Esophagus mucosa (tissue), 1 donor: Measurements from ENCODE around the gene UBN2. TPM values are rescaled to one million over a fixed set of nuclear protein-coding genes. Genes with fewer than 3 reads are reported as not detected.
"Not testable (repeated sequence)": the region's sequence is repeated elsewhere in the genome, so short reads cannot be mapped to it uniquely, and the experiment has no call there.

Source experiments
- ATAC-seq: fragments of 200-7000 bp; cut with Tn5 transposase; one replicate; pipeline ENCODE4 v1.9.1; 2020
- total RNA-seq: library from RNA; stranded (reverse); gene quantifications from one replicate; pipeline ENCODE4 v1.2.4, GENCODE V29; 2023
- donor health status: DM: yes; HTN: yes; CAD: no.

UBN2 gene
- 11.7 TPM for total RNA-seq

GRCh38 chr7:139230774-139231512 lies at the start of gene UBN2:
Gene UBN2 (plus strand): TSS chr7:139231237. CDS start chr7:139231485, 248 bp downstream.
- peak; percentile 99 for ATAC-seq

DNA sequence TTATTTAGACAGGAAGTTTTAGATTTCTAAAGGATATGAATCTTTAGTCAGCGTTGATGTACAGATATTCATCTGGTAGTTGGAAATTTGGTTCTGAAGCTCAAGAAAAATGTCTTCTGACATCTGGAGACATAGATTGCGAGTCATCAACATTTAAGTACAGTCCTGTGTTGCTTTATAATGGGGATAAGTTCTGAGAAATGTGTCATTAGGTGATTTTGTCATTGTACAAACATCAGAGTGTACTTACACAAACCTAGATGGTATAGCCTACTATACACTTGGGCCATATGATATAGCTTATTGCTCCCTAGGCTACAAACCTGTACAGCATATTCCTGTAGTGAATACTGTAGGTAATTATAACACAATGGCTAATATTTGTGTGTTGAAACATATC lies 49.6 kb upstream of the UBN2 start:
- ATAC-seq, result no peak

DNA sequence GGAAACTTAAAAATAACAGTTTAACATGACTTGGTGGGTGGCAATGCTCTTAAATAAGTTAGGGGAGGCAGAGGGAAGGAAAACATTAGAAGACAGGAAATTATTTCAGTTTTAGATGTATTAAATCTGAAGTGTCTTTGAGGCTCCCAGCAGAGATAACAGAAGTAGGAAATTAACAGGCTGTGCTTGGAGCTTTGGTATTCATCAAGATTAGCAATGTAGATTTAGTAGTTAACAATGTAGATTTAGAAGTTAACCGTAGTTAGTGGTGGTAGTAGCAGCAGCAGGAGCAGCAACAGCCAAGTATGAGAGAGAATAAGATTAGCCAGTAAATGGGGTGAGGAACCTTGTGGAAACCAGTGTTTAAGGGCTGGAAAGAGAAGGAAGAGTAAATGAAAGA lies 48.7 kb upstream of the UBN2 start:
- no peak for ATAC-seq

GRCh38 chr7:139183251-139183650 lies 47.8 kb upstream of the UBN2 start:
- ATAC-seq, result no peak

GRCh38 chr7:139183878-139184338 lies 47.1 kb upstream of the UBN2 start:
- ATAC-seq, result no peak

- ATAC-seq, result no peak
Observed at GRCh38 chr7:139186146-139186545, 44.9 kb upstream of the UBN2 start.

DNA sequence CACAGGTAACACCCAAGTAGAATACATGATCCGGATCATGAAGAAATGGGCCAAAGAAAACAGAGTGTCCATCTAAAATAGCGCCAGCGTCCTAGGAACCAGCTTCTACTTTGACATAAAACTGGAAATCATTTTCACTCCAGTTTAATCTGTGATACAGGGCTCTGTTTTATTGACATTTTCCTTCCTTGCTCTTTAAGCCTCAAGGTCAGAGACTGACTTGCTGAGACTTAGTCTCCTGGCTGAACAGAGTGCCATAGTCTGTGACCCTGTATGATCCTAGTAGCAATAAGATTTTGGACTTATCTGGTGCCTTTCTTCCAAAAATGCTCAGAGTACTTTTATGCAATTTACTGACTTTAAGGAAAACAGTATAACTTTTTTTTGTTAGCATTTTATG lies 41.7 kb upstream of the UBN2 start:
- no peak for ATAC-seq

- peak; percentile 92 for ATAC-seq
Observed at GRCh38 chr7:139192014-139192706, 38.9 kb upstream of the UBN2 start.

DNA sequence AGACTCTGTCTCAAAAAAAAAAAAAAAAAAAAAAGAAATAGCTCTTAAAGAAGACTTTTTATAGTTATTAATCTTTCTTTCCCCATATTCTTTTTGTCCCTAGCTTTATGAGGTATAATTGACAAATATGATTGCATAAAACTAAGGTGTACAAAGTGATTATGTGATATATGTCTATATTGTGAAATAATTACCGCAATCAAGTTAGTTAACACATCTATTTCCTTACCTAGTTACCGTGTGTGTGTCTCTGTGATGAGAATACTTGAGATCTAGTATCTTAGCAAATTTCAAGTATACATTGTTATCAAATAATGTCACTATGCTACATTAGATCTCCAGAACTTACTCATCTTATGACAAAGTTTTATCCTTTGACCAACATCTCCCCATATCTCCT lies 30.7 kb upstream of the UBN2 start:
- no peak for ATAC-seq

- no peak for ATAC-seq
Observed at GRCh38 chr7:139203992-139204391, 27.0 kb upstream of the UBN2 start.

- no peak for ATAC-seq
Observed at GRCh38 chr7:139205843-139206242, 25.2 kb upstream of the UBN2 start.

- no peak for ATAC-seq
Observed at GRCh38 chr7:139212133-139212532, 18.9 kb upstream of the UBN2 start.

DNA sequence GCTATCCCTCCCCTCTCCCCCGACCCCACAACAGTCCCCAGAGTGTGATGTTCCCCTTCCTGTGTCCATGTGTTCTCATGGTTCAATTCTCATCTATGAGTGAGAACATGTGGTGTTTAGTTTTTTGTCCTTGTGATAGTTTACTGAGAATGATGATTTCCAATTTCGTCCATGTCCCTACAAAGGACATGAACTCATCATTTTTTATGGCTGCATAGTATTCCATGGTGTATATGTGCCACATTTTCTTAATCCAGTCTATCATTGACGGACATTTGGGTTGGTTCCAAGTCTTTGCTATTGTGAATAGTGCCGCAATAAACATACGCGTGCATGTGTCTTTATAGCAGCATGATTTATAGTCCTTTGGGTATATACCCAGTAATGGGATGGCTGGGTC lies 17.5 kb upstream of the UBN2 start:
- not testable (repeated sequence) for ATAC-seq

DNA sequence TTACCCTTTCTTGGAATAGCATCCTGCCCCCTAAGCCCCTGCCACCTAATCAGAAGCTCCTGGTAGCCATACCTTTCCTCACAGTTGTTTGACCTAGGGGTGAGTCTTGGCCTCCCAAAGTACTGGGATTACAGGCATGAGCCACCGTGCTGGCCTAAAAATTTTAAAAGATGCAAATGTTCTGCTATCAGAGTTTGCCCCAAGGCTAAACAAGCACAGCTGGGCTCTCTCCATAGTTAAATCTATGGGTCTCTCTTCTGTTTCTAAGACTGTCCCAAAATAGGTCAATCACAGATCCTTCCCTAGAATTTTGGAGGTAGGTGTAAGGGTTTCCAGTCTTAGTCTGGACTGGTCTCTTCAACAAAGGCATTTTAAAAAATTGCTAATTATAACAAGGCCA lies 12.9 kb upstream of the UBN2 start:
- ATAC-seq, result no peak

DNA sequence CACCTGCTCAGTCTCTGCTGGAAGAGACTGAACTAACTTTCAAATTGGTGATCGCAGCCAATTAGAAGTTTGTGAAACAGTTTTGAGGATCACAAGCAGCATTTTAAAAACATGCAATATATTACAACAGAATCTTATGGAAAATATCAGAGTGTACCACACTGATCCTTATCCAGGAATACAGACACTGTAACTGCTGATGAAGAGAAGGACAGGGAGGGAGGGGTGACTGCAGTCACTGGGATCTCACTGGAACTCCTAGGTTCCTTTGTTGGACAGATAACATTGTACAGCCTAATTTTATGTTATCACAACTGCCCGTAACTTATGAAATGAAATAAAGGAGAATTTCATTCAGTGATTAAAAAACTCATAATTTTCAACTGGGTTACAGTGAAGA lies 6.8 kb upstream of the UBN2 start:
- no peak for ATAC-seq

DNA sequence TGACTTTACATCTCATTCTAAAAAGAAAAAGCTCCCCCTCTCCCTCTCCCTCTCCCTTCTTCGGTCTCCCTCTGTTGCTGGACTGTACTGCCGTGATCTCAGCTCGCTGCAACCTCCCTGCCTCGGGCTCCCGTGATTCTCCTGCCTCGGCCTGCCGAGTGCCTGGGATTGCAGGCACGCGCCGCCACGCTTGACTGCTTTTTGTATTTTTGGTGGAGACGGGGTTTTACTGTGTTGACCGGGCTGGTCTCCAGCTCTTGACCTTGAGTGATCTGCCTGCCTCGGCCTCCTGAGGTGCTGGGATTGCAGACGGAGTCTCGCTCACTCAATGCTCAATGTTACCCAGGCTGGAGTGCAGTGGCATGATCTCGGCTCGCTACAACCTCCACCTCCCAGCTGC lies 6.2 kb upstream of the UBN2 start:
- not testable (repeated sequence) for ATAC-seq

- ATAC-seq, result not testable (repeated sequence)
Observed at GRCh38 chr7:139225286-139226157, 5.5 kb upstream of the UBN2 start.

GRCh38 chr7:139226158-139226515 lies 4.9 kb upstream of the UBN2 start:
- not testable (repeated sequence) for ATAC-seq

GRCh38 chr7:139226988-139227488 lies 4.0 kb upstream of the UBN2 start:
- ATAC-seq, result not testable (repeated sequence)

GRCh38 chr7:139230023-139230422 lies 1.0 kb upstream of the UBN2 start:
- ATAC-seq, result no peak

DNA sequence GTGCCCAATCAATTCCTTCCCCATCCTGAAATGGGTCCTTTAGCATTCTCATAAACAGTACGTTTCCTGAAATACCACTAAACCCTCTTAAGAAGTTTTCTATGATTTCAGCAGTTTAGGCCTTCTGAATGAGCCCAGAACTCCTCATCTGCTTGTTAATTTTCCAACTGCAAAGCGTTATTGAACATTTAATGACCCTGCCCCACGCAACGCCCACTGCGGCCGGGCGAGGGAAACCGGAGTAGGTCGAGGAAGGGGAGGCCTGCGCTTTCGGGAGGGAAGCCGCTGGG lies 608 bp upstream of the UBN2 start:
- ATAC-seq, result no peak

- no peak for ATAC-seq
Observed at GRCh38 chr7:139231513-139232376, 708 bp downstream of the UBN2 start.
